SK-N-MC (cell line): ENCODE data around the gene HNRNPM.
A peak's percentile ranks its signal among the peaks of the same experiment; 100 is the strongest.
"Not testable (repeated sequence)": the region's sequence is repeated elsewhere in the genome, so short reads cannot be mapped to it uniquely, and the experiment has no call there.

Experiments
- DNase-seq: peaks from one replicate; pipeline ENCODE4 v3.0.0-alpha.2; 2011; ENCODE audit warnings: low read depth, low spot score
- H3K27ac ChIP-seq: fragments of 200-600 bp; sonication (generic); 2 replicates; pipeline ENCODE4 v1.5.1; 2016; ENCODE audit warnings: mixed run types
- H3K36me3 ChIP-seq: fragments of 200-600 bp; sonication (generic); 2 replicates; pipeline ENCODE4 v1.6.1; 2017; ENCODE audit warnings: antibody characterized with exemption, low read length, mixed read lengths; ENCODE audit not compliant: insufficient read depth
- H3K4me3 ChIP-seq: fragments of 200-600 bp; sonication (generic); 2 replicates; pipeline ENCODE4 v1.5.1; 2016
- H3K9ac ChIP-seq: fragments of 200-600 bp; sonication (generic); 2 replicates; pipeline ENCODE4 v1.8.0; 2017; ENCODE audit warnings: mixed run types, mixed read lengths; ENCODE audit not compliant: insufficient read length
- H3K9me3 ChIP-seq: fragments of 200-600 bp; sonication (generic); 2 replicates; pipeline ENCODE4 v1.6.1; 2017; ENCODE audit warnings: low read depth, mild to moderate bottlenecking, antibody characterized with exemption, low read length, moderate library complexity, mixed read lengths
- EZH2 ChIP-seq: fragments of 200-600 bp; sonication (generic); IDR thresholded peaks from one replicate; pipeline ENCODE4 v1.6.1; 2017; ENCODE audit warnings: antibody characterized with exemption
- FOXP2 ChIP-seq: optimal IDR thresholded peaks from 2 replicates; pipeline ENCODE3; 2011; ENCODE audit warnings: mild to moderate bottlenecking, moderate library complexity; ENCODE audit not compliant: insufficient read depth; ENCODE audit errors: extremely low read length, control extremely low read depth
- POLR2AphosphoS5 ChIP-seq: IDR thresholded peaks from 2 replicates; pipeline ENCODE4 v1.6.1; 2012; ENCODE audit warnings: mild to moderate bottlenecking, low read depth, low read length, borderline replicate concordance

Gene HNRNPM

GRCh38 chr19:8441725-8442544, 2.8 kb upstream of the HNRNPM start:
- Histone ChIP-seq H3K4me3 (no peak overlapping the region), H3K9ac (no peak overlapping the region), H3K36me3 (peaks cover 12% of the 10 kb centered on the region), H3K9me3 (no peaks in the 10 kb centered on the region), H3K27ac (no peak overlapping the region)
- DNase-seq = no peak
- no peak for TF ChIP-seq POLR2AphosphoS5
- TF ChIP-seq EZH2 = no peak
- TF ChIP-seq FOXP2 = no peak

GRCh38 chr19:8444140-8444676, 567 bp upstream of the HNRNPM start:
- H3K9me3 ChIP-seq, DNase-seq: not testable (repeated sequence)
- H3K36me3 ChIP-seq = peaks cover 29% of the 10 kb centered on the region
- peak overlapping the region; percentile 79 for H3K9ac ChIP-seq
- peak overlapping the region; percentile 40; the same call in 1 of the 2 replicates for H3K27ac ChIP-seq
- peak overlapping the region; percentile 80 for H3K4me3 ChIP-seq

- DNase-seq = no peak
- Histone ChIP-seq H3K9me3 (no peaks in the 10 kb centered on the region), H3K9ac (peak overlapping the region; percentile 100), H3K27ac (peak overlapping the region; percentile 96), H3K36me3 (peaks cover 36% of the 10 kb centered on the region), H3K4me3 (peak overlapping the region; percentile 80)
- TF ChIP-seq POLR2AphosphoS5 (no peak), FOXP2 (no peak), EZH2 (no peak)
Measured at GRCh38 chr19:8445488-8446001, 770 bp downstream of the HNRNPM start.

- Histone ChIP-seq H3K36me3 (peaks cover 36% of the 10 kb centered on the region), H3K9me3 (no peaks in the 10 kb centered on the region), H3K27ac (peak overlapping the region; percentile 96)
Measured at GRCh38 chr19:8446061-8446709, 1.4 kb downstream of the HNRNPM start.

GRCh38 chr19:8449830-8450229, 5.1 kb downstream of the HNRNPM start:
- TF ChIP-seq FOXP2 (no peak), POLR2AphosphoS5 (no peak), EZH2 (no peak)
- no peak for DNase-seq
- Histone ChIP-seq H3K4me3 (no peak overlapping the region), H3K9ac (no peak overlapping the region), H3K36me3 (peaks cover 69% of the 10 kb centered on the region), H3K9me3 (no peaks in the 10 kb centered on the region), H3K27ac (peak overlapping the region; percentile 50; the same call in 1 of the 2 replicates)

More at GRCh38 chr19:8446061-8446709, 1.4 kb downstream of the HNRNPM start:
- TF ChIP-seq POLR2AphosphoS5 (no peak), FOXP2 (no peak), EZH2 (no peak)
- Histone ChIP-seq H3K9ac (peak overlapping the region; percentile 100), H3K4me3 (peak overlapping the region; percentile 80)
- DNase-seq = no peak

- Histone ChIP-seq H3K36me3 (peaks cover 77% of the 10 kb centered on the region), H3K4me3 (no peak overlapping the region), H3K9me3 (no peaks in the 10 kb centered on the region), H3K9ac (no peak overlapping the region), H3K27ac (no peak overlapping the region)
- TF ChIP-seq POLR2AphosphoS5 = no peak
- no peak for TF ChIP-seq FOXP2
- TF ChIP-seq EZH2 = no peak
- no peak for DNase-seq
Measured at GRCh38 chr19:8451377-8451776, 6.6 kb downstream of the HNRNPM start.

- H3K27ac ChIP-seq = no peak overlapping the region
- no peak for DNase-seq
Measured at GRCh38 chr19:8451885-8452284, 7.1 kb downstream of the HNRNPM start.

GRCh38 chr19:8452446-8453123, 7.8 kb downstream of the HNRNPM start:
- Histone ChIP-seq H3K27ac (no peak overlapping the region), H3K9me3 (no peaks in the 10 kb centered on the region), H3K4me3 (no peak overlapping the region), H3K9ac (no peak overlapping the region), H3K36me3 (peaks cover 77% of the 10 kb centered on the region)
- TF ChIP-seq FOXP2 (no peak), EZH2 (no peak), POLR2AphosphoS5 (no peak)
- no peak for DNase-seq

More at GRCh38 chr19:8451885-8452284, 7.1 kb downstream of the HNRNPM start:
- Histone ChIP-seq H3K9ac (no peak overlapping the region), H3K4me3 (no peak overlapping the region), H3K9me3 (no peaks in the 10 kb centered on the region), H3K36me3 (peaks cover 77% of the 10 kb centered on the region)
- no peak for TF ChIP-seq FOXP2
- no peak for TF ChIP-seq EZH2
- no peak for TF ChIP-seq POLR2AphosphoS5
